Caco-2 (cell line): Measurements from ENCODE around the gene SLC7A8. TPM values are rescaled to one million over a fixed set of nuclear protein-coding genes. Genes with fewer than 3 reads are reported as not detected.

Experiments
- BruUV-seq: library from RNA; stranded (reverse); fragments of 400-500 nt; replicated peaks from 2 replicates; lab custom pipeline; 2021; lab: Mats Ljungman, UMichigan
- CTCF ChIA-PET: fragments of 300-600 bp; sonication (Branson Sonifier 250); formaldehyde crosslinking; loops from one replicate; lab custom pipeline; 2022; ENCODE audit warnings: antibody characterized with exemption; lab: Charles Lee
- POLR2A ChIA-PET: fragments of 300-600 bp; sonication (Branson Sonifier 250); formaldehyde crosslinking; loops from one replicate; lab custom pipeline; 2022; ENCODE audit warnings: antibody characterized with exemption; lab: Charles Lee
- DNase-seq, 2 experiments: peaks; one replicate each; pipeline versions ENCODE4 v3.0.0 to v3.0.0-alpha.2; 2020 to 2022
- H3K27me3 ChIP-seq: replicated peaks from 2 replicates; pipeline ENCODE4 v1.6.0; 2011; ENCODE audit warnings: low read length; ENCODE audit not compliant: control insufficient read depth, insufficient read depth
- H3K36me3 ChIP-seq: 2 replicates; pipeline ENCODE4 v1.5.1; 2011; ENCODE audit warnings: low read length; ENCODE audit not compliant: control insufficient read depth, insufficient read depth
- H3K4me1 ChIP-seq: fragments of 250-450 bp; sonication (Bioruptor Pico); 2 replicates; pipeline ENCODE4 v1.5.1; 2020; ENCODE audit warnings: mild to moderate bottlenecking
- H3K4me3 ChIP-seq: 2 replicates; pipeline ENCODE4 v1.5.1; 2011; ENCODE audit warnings: low read depth, mild to moderate bottlenecking, control low read depth, low read length
- H3K9me3 ChIP-seq: fragments of 250-450 bp; sonication (Bioruptor Pico); 2 replicates; pipeline ENCODE4 v1.5.1; 2020; ENCODE audit warnings: mild to moderate bottlenecking, moderate library complexity
- H3K27ac Mint-ChIP-seq: one replicate; pipeline ENCODE4 v1.8.0; 2022; ENCODE audit warnings: mixed read lengths; ENCODE audit not compliant: unreplicated experiment
- H3K27me3 Mint-ChIP-seq: one replicate; pipeline ENCODE4 v1.8.0; 2022; ENCODE audit warnings: mixed read lengths; ENCODE audit not compliant: insufficient read depth, unreplicated experiment
- H3K36me3 Mint-ChIP-seq: one replicate; pipeline ENCODE4 v1.8.0; 2022; ENCODE audit warnings: mild to moderate bottlenecking, mixed read lengths; ENCODE audit not compliant: insufficient read depth, unreplicated experiment
- H3K4me1 Mint-ChIP-seq: one replicate; pipeline ENCODE4 v1.8.0; 2022; ENCODE audit warnings: low read depth, mixed read lengths; ENCODE audit not compliant: unreplicated experiment
- H3K4me3 Mint-ChIP-seq: one replicate; pipeline ENCODE4 v1.8.0; 2022; ENCODE audit warnings: mild to moderate bottlenecking, moderate library complexity, mixed read lengths; ENCODE audit not compliant: unreplicated experiment
- H3K9me3 Mint-ChIP-seq: one replicate; pipeline ENCODE4 v1.8.0; 2022; ENCODE audit warnings: mixed read lengths; ENCODE audit not compliant: unreplicated experiment
- intact Hi-C: fragments of 100-400 bp; cut with micrococcal nuclease; formaldehyde crosslinking; loops from one replicate; pipeline ENCODE4 v1.10.0; 2022; ENCODE audit not compliant: unreplicated experiment
- total RNA-seq: library from RNA; stranded (reverse); gene quantifications from 2 replicates; pipeline ENCODE4 v1.2.3, GENCODE V29; 2022
- TF ChIP-seq, protein P1 (sequence below), 2 experiments: fragments of 200-600 bp in 1 of 2; IDR thresholded peaks; 1 replicate in 1 of 2; 2 replicates in 1 of 2; pipeline versions ENCODE4 v1.5.1 to v1.8.0; 2011 to 2022; ENCODE audit warnings: antibody characterized with exemption in 1 of 2, control low read depth in 1 of 2, inconsistent platforms in 1 of 2, low read depth in 1 of 2, low read length in 1 of 2, mild to moderate bottlenecking in 1 of 2, moderate library complexity in 1 of 2; ENCODE audit not compliant: insufficient read depth in 1 of 2, severe bottlenecking in 1 of 2, unreplicated experiment in 1 of 2

The SLC7A8 gene
- total RNA-seq, 1 experiment from 2014 or later: 26.9 TPM

GRCh38 chr14:23121361-23121771, 62.1 kb downstream of the SLC7A8 start:
- TF ChIP-seq, protein P1, sequence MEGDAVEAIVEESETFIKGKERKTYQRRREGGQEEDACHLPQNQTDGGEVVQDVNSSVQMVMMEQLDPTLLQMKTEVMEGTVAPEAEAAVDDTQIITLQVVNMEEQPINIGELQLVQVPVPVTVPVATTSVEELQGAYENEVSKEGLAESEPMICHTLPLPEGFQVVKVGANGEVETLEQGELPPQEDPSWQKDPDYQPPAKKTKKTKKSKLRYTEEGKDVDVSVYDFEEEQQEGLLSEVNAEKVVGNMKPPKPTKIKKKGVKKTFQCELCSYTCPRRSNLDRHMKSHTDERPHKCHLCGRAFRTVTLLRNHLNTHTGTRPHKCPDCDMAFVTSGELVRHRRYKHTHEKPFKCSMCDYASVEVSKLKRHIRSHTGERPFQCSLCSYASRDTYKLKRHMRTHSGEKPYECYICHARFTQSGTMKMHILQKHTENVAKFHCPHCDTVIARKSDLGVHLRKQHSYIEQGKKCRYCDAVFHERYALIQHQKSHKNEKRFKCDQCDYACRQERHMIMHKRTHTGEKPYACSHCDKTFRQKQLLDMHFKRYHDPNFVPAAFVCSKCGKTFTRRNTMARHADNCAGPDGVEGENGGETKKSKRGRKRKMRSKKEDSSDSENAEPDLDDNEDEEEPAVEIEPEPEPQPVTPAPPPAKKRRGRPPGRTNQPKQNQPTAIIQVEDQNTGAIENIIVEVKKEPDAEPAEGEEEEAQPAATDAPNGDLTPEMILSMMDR (IDR thresholded peaks at IDR 0.05; ENCODE audit: insufficient read depth in 1 of 2, low read depth in 1 of 2, low read length in 1 of 2, severe bottlenecking in 1 of 2, unreplicated experiment in 1 of 2): no peak
- DNase-seq: no peak
- Histone ChIP-seq H3K27me3 (no peaks in the 10 kb centered on the region), H3K4me1 (no peaks in the 10 kb centered on the region), H3K36me3 (no peaks in the 10 kb centered on the region), H3K4me3 (no peak overlapping the region), H3K9me3 (no peaks in the 10 kb centered on the region)
- H3K4me3 Mint-ChIP-seq: no peak overlapping the region
- CTCF ChIA-PET: interaction anchor here (0.6 to 4.1 kb wide), 21 partner anchors 9 to 165 kb away, joined by 3 to 176 read pairs (median 5); partner anchors contain the start of genes ACIN1, C14orf119, HOMEZ and SLC7A8
- no peaks in the 10 kb centered on the region for H3K27me3 Mint-ChIP-seq
- POLR2A ChIA-PET: interaction anchor here (0.6 kb wide), 1 partner anchor 205 kb away, joined by 7 read pairs; no protein-coding TSS in a partner anchor
- intact Hi-C loops: loop anchor here (5.0 kb wide), 1 partner anchor 181 kb away; the partner anchor contains the start of gene PPP1R3E
- H3K4me1 Mint-ChIP-seq: peaks cover 7% of the 10 kb centered on the region
- no peak overlapping the region for H3K27ac Mint-ChIP-seq
- no TSS peak for BruUV-seq
- no peaks in the 10 kb centered on the region for H3K9me3 Mint-ChIP-seq
- peaks cover 6% of the 10 kb centered on the region for H3K36me3 Mint-ChIP-seq

DNA sequence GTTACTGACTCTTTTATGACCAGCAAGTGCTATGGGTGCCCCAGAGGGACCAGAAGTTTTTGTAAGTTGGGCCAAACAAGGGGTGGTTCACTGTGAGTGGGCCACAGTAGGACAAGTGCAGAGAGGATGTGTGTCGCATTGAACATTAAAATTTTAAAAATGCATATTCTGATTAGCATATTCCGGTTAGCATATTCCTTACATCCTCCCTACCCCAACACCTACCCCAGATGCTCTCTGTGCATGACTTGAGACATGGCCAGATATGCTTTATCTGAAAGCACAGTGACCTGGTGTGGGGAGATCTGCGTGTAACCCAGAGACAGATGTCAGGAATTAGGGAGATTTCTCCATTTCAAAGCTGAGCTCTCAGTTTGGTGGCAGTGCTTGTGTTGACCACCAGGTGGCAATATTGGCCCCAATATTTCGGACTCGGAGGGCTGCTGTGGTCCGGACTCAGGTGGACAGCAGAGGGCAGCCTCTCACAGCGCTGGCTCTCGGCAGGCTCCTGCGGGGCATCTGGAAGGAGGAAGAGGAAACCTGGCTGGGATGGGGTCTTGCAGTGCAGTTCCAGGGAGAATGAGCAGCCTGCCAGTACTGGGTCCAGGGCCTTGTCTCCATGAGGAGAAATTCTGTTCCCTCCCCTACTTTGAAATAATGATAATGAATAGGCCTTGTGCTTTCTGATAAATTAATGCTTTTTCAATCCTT, 62.8 kb downstream of the SLC7A8 start:
- H3K9me3 ChIP-seq: no peaks in the 10 kb centered on the region
- no peak overlapping the region for H3K4me3 ChIP-seq
- no peak overlapping the region for H3K4me3 Mint-ChIP-seq
- no TSS peak for BruUV-seq
- no peaks in the 10 kb centered on the region for H3K9me3 Mint-ChIP-seq
- ChIA-PET POLR2A (interaction anchor here (0.5 to 0.6 kb wide), 2 partner anchors 93 to 205 kb away, joined by 3 to 7 read pairs; no protein-coding TSS in a partner anchor), CTCF (interaction anchor here (0.6 to 4.1 kb wide), 50 partner anchors 8 to 1733 kb away, joined by 3 to 176 read pairs (median 4); partner anchors contain the start of genes ACIN1, AJUBA, BCL2L2 and C14orf119)
- no peaks in the 10 kb centered on the region for H3K4me1 ChIP-seq
- H3K36me3 ChIP-seq: no peaks in the 10 kb centered on the region
- peaks cover 7% of the 10 kb centered on the region for H3K4me1 Mint-ChIP-seq
- no peak overlapping the region for H3K27ac Mint-ChIP-seq
- intact Hi-C loops: loop anchor here (1.0 to 5.0 kb wide), 3 partner anchors 63 to 182 kb away; partner anchors contain the start of genes PPP1R3E and SLC7A8
- no peaks in the 10 kb centered on the region for H3K27me3 Mint-ChIP-seq
- H3K27me3 ChIP-seq: no peaks in the 10 kb centered on the region
- peak; percentile 88 to 89 for DNase-seq
- H3K36me3 Mint-ChIP-seq: peaks cover 6% of the 10 kb centered on the region
- TF ChIP-seq, protein P1 (IDR thresholded peaks at IDR 0.05; ENCODE audit: insufficient read depth in 1 of 2, low read depth in 1 of 2, low read length in 1 of 2, severe bottlenecking in 1 of 2, unreplicated experiment in 1 of 2): peak; percentile 96 to 99
